NK-92 treated with Interleukin-12 subunit alpha and Interleukin-12 subunit beta, amount 100 ng/mL, for 24 hours (cell line): ENCODE results near the gene ZNF789.
"Not testable (repeated sequence)": the region's sequence is repeated elsewhere in the genome, so short reads cannot be mapped to it uniquely, and the experiment has no call there.

Experiments used
- DNase-seq: peaks from one replicate; lab custom pipeline; 2025; lab: John Stamatoyannopoulos, UW

ZNF789 gene

DNA sequence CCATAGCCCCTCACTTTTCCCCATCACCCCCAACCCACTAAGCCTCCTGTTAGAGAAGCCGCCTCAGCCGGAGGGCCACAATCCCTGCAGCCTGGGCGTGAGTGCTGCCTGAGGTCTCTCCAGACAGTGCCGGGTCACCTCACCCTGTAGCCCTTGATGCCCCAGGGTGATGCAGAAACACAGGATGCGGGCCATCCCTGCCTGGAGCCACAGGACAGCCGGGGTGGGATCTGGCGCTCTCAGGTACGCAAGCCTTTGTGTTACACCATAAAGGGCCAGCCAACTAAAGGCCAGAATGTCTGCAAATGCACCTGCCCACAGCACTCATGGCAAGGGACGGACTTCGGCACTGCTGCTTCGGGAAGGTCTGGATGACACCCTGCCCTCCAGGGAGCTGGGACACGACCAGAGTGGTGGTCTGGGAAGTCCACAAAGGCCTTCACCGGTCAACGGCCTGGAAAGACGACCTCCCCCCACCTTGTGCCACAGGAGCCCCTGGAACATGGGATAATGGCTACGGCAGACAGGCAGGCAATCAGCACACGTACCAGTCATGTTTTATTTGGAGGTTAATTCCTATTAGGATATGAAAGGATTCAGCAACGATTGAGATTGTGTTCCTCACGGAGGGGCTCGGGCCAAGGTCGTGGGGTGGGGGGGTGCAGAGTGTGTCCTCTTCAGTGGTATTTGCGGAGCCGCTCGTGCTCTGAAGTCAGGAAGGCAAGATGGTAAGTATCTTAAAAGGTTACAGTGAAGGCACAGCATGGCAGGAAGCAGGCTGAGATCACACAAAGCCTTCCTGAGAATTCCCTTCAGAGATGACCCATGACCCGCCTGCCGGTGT, 14.8 kb upstream of the ZNF789 start:
- DNase-seq, result no peak

DNA sequence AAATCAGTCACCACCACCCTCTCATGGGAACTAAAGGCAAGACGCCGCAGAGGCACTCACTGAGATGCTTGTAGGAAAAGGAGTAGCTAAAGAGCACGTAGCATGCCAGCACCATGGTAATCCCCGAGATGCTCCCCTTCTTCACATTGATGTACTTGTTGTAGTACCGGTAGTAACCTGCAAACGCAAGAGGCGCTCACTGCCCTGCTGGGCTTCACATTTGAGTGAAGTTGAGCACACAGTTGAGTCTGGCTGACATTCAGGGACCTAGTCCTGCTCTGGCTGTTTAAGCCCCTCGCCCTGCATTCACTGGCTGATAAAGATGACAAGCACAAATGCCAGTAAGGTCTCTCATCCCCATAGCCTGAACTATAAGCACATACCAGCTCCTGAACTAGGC, 13.6 kb upstream of the ZNF789 start:
- no peak for DNase-seq

DNA sequence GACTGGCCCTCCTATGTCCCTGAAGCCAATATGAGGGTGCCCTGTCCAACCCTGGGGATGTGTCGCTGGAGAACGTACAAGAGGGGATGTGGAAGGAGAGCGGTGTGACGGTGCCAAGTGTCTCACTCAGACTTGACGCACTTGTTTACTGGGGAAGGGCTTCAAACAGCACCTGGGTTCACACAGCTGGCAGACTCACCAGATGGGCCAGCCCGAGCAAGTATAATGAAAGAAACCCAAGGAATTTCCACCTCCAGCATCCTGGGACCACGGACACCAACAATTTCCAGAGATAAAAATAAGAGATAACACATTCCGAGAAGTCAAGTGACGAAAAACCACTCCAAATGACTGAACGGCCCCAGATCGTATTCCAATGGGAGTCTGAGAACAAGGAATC, 12.0 kb upstream of the ZNF789 start:
- no peak for DNase-seq

DNA sequence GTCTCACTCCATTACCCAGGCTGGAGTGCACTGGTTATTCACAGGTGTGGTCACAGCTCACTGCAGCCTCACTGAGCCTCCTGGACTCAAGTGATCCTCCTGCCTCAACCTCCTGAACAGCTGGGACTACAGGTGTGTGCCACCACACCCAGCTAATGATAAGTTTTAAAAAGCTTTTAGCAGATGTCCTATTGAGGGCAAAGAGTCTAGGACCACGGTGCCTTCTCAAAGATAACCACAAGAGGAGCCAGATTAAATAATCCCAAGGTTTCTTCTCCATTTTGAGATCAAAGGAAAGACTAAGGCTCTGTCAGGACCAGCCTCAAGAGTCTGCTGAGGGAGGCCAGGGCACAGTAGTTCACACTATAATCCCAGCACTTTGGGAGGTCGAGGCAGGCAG, 11.5 kb upstream of the ZNF789 start:
- DNase-seq, result no peak

DNA sequence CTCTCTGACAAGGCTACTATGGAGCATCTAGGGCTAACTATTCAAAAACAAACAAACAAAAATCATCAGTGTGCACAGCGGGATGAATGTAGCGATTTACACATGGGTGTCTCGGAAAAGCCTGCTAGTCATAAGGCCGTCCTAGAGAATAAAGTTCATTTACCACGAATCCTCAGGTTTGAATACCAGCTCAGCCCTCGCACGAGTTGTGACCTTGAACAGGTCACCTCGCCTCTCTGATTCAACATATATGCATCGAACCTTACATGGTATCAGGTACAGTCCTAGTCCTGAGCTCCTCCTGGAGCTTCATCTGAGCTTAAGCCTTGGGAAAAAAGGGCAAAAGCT, 7.3 kb upstream of the ZNF789 start:
- no peak for DNase-seq

DNA sequence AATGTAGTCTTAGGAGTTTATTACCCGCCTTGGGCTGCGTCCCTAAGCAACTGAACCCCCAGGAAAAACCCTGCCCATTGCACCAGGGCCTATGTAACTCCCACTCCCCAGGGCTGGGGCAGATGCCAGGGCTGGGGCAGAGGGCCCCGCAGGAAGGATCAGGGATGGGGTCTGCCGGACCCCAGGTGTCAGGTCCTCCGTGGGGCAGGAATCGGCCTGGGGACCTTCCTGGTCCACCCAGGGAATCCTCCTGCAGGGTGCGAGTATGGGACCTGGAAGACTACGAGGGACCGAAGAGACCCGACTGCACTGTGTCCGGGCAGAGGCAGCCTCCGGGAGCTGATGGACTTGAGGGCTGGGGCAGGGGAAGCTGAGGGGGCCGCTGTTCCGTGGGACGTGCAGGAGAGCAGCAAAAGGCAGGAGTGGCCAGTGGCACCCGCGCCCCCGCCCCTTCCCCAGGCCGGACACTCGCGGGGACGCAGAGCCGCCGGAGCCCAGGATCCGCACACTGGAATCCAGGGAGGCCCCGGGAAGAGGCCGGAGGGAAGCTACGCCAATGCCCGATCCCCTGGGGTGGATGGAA, 4.3 kb upstream of the ZNF789 start:
- no peak for DNase-seq

DNA sequence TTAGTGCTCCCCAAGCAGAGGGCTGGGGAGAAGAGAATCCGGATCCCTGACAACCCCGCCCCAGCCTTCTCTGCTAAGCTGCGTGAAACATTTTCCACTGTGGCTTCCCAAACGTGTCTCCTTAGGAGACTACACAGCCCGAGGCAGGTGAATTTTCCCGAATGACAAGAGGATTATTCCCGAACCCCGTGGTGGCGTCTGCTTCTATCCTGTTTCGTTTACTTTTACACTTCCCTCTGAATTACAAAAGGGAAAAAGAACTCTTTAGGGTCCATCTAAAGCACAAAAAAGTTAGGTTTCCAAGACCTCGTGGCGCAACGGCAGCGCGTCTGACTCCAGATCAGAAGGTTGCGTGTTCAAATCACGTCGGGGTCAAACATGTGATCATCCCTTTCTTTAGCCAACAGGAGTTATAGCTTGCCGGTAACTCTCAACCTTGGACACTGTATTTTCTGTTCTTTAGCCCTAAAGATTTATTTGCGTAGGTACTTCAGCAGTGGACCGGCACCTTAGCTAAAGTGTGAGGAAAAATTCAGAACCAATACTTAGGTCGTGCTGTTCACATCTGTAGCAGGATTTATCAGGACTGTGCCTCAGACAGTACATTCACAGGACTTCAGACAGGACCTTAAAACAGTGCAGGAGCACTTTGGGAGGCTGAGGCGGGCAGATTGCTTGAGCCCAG, 3.2 kb upstream of the ZNF789 start:
- no peak for DNase-seq

DNA sequence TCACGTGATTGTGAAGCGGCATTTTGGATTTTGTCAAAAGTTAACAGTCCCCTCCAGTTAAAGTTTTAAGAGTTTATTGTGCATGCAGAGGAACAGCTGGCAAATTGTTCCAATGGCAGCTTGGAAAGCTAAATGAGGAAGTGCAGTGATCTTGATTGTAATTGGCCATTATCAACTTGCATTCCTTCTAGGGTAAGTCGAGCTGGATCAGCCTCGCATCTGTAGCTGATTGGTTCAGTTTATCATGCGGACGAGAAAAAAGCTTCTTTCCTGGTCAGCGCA, 566 bp downstream of the ZNF789 start:
- DNase-seq, result no peak

DNA sequence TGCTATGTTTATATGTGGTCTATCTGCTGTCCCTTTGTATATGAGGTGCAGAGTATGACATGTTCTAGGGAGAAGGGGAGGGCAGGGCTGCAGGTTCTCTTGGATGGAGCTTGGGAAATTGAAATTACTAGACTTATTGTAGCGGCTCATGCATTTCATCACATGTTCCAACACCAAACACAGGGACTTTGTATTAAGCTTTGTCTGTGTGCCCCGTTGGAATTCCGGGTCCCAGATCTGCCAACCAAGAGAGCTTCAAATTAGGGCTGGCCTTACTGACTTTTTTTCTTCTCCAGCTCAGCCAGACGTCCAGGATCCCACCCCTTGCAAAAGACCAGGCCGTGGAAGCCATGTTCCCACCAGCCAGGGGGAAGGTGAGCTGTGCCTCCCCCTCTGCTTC, 3.4 kb downstream of the ZNF789 start:
- no peak for DNase-seq

DNA sequence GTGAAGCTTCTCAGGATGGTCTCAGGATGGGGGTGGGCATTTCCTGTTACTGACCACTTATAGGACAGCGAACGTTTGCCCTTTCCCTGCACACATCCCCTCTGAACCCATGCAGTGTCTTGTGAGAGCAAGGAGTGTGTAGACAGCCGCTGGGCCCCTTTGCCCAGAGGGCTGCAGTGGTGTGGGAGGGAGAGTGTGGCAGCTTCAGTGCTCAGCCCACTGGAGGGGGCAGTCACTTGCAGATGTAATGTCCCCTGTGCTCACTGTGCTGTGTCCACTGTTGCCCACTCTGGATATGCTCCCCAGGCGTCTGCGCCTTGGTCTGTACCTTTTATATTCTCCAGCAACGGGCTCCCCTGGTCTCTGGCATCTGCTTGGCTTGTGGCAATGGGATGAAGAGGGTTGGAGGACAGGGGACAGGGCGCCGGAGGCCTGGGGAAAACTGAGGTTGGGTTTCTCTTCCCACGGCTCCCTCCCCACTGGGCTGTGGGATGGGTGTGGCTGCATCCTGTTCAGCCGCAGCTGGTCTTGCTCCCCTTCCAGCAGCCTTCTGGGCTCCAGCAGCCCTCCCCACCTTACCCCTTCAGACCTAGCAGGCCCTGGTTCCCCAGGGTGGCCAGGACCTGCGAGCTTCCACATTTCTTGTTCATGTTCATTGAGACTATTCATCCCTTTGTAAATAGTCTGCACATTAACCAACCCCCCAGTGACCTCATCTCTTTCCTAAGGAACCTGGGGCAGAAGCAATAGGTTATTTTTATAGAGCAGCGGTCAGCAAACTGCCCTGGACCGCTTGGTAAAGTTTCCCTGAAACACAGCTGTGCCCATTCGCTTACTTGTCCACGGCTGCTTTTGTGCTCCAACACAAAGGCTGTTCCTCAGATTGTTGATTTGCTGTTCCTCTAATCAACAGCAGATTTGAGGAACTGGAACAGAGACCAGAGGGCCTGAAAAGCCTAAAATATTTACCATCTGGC, 6.1 kb downstream of the ZNF789 start:
- DNase-seq, result no peak

DNA sequence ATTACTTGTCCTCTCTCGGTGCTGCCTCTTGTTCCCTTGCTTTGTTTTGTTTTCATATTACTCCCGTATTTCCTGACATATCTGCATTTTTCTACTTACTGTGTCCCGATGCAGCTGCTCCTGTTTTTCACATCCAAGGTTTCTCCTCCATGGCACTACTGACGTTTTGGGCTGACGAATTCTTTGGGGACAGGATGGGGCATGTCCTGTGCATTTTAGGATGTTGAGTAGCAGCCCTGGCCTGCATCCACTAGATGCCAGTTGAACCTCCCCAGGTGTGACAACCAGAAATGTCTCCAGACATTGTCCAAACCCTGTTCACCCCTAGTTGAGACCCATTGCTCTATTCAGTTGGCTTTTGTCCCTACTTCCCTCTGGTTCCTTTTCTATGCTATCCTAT, 12.4 kb downstream of the ZNF789 start:
- DNase-seq, result no peak

DNA sequence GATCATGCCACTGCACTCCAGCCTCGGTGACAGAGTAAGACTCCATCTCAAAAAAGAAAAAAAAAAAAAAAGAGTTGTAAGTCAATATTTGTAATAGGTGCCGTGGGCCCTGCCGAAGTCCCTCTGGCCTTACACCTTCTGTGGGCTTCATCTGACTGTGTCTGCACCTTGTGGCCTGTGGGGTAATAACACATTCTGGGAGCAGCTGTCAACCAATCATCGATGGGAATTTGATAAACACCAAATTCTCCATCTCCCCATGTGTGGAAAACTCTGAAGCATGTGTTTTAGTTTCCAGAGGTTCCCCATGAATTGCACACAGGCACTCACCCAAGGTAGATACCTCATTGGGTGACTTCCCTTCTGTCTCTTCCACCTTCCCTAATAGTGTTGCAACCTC, 16.5 kb downstream of the ZNF789 start:
- no peak for DNase-seq

DNA sequence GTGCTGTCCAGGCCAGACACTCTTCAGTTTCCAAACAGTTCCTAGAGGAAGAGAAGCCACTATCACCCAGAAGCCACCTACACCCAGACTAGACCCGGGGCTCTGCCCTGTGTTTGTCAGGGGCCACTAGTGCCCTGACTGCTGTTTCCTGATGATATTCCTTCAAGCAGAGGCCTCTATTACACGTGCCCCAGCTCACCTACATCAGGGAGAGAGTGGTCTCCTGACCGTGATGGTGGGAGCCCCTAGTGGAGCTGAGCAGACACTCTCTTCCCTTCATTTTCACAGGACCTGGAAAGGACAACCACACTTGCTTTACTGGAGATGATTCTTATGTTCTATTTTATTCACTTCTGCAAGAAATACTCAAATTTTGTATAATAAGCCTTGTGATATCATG, 18.2 kb downstream of the ZNF789 start:
- no peak for DNase-seq

DNA sequence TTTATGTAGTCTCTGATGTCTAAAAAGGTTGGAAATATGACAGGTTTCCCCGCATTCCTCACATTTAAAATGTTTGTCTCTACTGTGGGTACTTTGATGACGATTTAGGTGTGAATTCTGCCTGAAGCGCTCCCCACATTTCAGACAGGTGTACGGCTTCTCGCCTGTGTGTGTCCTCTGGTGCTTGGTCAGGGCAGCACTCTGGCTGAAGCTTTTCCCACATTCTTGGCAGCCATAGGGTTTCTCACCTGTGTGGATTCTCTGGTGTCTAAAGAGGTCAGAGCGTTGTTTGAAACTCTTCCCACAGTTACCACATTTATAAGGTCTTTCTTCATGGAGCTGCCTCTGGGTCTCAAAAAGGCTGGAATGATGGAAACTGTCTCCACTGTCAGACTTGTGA, 21.1 kb downstream of the ZNF789 start:
- no peak for DNase-seq

DNA sequence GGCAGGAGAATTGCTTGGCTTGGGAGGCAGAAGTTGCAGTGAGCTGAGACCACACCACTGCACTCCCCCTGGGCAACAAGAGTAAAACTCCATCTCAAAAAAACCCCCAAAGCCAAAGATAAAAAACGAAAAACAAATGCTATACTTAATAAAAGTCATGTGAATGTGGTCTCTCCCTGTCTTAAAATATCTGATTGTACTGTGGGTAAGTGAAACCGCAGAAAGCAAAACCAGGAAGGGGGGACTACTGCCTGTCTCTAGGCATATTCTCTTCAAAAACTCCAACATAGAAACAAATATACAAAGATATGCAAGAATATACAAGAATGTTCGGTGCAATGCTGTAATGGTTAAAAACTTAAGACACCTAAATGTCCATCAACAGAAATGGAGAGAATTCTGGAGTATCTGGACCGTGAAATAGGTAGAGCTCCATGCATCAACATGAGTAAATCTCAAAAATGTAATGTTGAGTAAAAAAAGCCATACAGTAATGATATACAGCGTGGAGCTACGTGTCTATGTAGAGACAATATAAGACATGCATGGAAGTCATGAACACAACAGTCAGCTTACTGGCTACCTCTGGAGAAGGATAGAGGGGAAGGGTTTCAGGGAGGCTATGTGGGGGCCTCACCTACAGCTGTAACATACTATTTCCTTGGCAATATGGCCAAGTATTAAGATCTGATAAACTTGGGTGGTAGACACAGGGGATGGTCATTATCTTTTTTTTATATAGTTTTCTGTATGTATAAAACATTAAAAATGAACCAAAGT, 25.3 kb downstream of the ZNF789 start:
- no peak for DNase-seq

DNA sequence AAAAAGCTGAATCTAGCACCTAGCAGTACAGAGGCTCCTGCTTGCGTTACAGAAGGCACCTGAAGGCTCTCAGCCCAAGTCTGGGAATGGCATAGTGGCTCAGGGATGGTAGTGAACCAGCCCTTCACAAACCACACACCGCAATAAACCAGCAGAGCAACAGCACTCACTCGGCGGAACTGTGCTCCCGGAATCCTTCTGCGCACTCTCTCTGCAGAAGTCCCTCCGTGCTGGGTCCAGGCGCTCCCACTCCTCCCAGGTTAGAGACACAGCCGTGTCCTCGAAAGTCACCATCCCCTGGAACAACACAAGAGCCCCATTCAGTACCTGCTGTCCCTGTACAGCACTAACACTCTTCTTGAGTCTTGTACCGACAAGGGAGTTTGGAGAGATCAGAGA, 25.9 kb downstream of the ZNF789 start:
- no peak for DNase-seq

DNA sequence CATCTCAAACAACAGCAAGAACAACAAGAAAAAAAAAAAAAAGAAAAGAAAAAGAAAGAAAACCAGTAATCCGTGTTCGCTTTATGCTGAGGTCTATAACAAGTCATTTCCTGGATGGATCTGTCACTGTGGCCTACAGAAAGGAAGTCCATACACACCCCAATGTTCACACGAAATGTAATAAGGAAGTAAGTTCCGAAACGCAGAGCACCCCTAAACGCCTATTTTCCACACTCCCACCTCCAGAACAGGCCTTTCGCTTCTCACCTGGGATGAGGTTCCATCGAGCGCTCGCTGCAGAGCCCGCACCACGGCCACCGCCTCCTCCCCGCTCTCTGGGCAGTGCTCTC, 26.7 kb downstream of the ZNF789 start:
- DNase-seq, result no peak

DNA sequence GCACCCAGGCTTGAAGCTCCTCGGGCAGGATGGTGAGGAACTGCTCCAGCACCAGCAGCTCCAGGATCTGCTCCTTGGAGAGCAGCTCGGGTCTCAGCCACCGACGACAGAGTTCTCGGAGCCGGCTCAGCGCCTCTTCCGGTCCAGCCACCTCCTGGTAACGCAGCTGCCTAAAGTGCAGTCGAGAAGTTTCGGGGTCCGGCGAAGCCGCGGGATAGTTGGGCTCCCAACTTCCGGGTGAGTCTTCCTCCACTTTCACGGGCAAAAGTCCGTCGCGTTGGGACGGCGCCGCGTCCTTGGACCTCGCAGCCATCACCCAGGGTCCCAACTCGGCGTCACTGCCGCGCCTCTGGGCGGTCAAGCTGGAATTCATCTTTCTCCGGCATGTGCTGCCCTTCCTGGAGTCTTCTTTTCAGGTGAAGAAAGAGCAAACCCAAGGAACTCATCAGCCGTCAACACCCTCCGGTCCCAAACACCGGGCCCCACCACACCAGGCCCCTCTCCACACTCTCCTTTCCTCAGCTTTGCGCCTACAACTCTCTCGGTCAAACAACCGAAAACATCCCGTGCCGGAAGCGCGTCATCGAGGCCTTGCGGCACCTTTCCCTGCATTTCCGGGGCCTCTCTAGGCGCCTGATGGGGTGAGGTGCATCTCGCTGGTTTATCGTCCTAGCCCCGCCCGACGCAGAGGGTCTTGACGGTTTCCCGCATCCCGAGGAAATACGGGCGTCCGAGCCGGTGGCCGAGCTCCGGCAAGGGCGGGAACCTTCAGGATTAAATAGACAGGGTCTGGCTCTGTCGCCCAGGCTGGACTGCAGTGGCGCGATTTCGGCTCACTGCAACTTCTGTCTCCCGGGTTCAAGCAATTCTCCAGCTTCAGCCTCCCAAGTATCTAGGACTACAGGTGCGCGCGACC, 27.3 kb downstream of the ZNF789 start, which contains the start of gene ZNF394:
Gene ZNF394 (minus strand): TSS at position 561 of the 916 bp plus-strand sequence. CDS start 188 bp downstream, at position 373.
- peak; percentile 78 for DNase-seq

DNA sequence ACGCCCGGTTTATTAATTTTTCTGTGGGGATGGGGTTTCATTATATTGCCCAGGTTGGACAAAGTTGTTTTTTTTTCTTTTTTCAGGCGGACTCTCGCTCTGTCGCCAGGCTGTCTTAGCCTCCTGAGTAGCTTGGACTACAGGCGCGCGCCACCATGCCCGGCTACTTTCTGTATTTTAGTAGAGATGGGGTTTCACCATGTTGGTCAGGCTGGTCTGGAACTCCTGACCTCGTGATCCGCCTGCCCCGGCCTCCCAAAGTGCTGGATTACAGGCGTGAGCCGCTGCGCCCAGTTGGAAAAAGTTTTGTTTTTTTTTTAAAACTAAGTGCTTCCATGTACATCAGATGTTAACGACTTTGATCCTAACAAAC, 27.9 kb downstream of the ZNF789 start:
- DNase-seq, result no peak

DNA sequence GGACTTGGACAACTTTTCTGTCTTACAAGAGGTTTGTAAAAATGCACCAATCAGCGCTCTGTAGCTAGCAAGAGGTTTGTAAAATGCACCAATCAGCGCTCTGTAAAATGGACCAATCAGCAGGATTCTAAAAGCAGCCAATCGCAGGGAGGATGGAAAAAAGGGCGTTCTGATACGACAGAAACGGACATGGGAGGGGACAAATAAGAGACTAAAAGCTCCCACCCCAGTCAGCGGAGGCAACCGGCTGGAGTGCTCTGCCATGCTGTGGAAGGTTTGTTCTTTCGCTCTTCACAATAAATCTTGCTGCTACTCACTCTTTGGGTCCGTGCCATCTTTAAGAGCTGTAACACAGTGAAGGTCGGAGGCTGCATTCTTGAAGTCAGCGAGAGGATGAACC, 28.5 kb downstream of the ZNF789 start:
- not testable (repeated sequence) for DNase-seq

DNA sequence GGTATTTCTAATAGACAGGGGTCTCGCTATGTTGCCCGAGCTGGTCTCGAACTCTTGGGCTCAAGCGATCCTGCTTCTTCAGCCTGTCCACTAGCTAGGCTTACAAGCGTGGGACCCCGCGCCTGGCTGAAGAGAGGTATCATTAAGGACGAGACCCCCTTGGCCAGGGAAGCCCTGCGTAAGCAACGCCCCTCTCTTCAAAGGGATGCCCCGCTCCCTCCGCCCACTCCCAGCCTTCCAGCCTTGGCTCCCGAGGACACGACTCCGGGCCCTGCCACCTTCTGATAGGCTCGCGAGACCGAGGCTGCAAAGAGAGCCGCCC, 31.6 kb downstream of the ZNF789 start:
- DNase-seq, result no peak
